Upper lobe of left lung (tissue), 6 donors: Measurements from ENCODE around the gene ZIC3. TPM values are rescaled to one million over a fixed set of nuclear protein-coding genes. Genes with fewer than 3 reads are reported as not detected.

Experiments
- ATAC-seq, 2 donors: fragments of 200-7000 bp; cut with Tn5 transposase; one replicate each; pipeline ENCODE4 v1.9.1; 2022; ENCODE audit warnings: mild to moderate bottlenecking in 2 of 2, moderate library complexity in 2 of 2; ENCODE audit not compliant: low FRiP score in 2 of 2
- DNase-seq, 2 donors: peaks; one replicate each; pipeline ENCODE4 v3.0.0-alpha.2; 2019 to 2020
- H3K27ac ChIP-seq, 4 donors: fragments of 200-600 bp; sonication (generic); one replicate each; pipeline ENCODE4 v1.5.1; 2016 to 2019
- H3K27me3 ChIP-seq, 4 donors: fragments of 200-600 bp; sonication (generic); one replicate each; pipeline ENCODE4 v1.5.1; 2017 to 2019
- H3K36me3 ChIP-seq, 4 donors: fragments of 200-600 bp; sonication (generic); one replicate each; pipeline ENCODE4 v1.5.1; 2016 to 2019
- H3K4me1 ChIP-seq, 4 donors: fragments of 200-600 bp; sonication (generic); one replicate each; pipeline ENCODE4 v1.5.1; 2018 to 2019
- H3K4me3 ChIP-seq, 4 donors: fragments of 200-600 bp; sonication (generic); one replicate each; pipeline ENCODE4 v1.5.1; 2017 to 2019; ENCODE audit warnings: mild to moderate bottlenecking in 2 of 4, moderate library complexity in 1 of 4
- H3K9me3 ChIP-seq, 4 donors: fragments of 200-600 bp; sonication (generic); one replicate each; pipeline ENCODE4 v1.5.1; 2018 to 2019
- EP300 ChIP-seq, 4 donors: sonication (generic); formaldehyde crosslinking; IDR thresholded peaks; one replicate each; pipeline ENCODE4 v1.5.1; 2017; ENCODE audit warnings: antibody characterized with exemption in 4 of 4, control low read depth in 2 of 4
- POLR2A ChIP-seq, 4 donors: fragments of 450-650 bp; IDR thresholded peaks; one replicate each; pipeline ENCODE4 v1.5.1; 2016 to 2017; ENCODE audit warnings: antibody characterized with exemption in 4 of 4, mild to moderate bottlenecking in 2 of 4
- POLR2AphosphoS5 ChIP-seq, 2 donors: sonication (generic); formaldehyde crosslinking; IDR thresholded peaks; one replicate each; pipeline ENCODE4 v1.5.1; 2017; ENCODE audit warnings: antibody characterized with exemption in 2 of 2
- WGBS, 2 donors: methylation state at CpG; one replicate each; pipeline ENCODE4 v1.1.5; 2017 to 2018; 5-methylcytosine and 5-hydroxymethylcytosine counted together
- total RNA-seq, 6 donors: library from RNA; depleted of rRNA in 4 of 6; stranded (reverse); fragments of >200 nt in 4 of 6; gene quantifications; one replicate each; pipeline versions ENCODE4 v1.1.0 to v1.2.1, GENCODE V29; 2016 to 2021
- TF ChIP-seq, protein P1 (sequence below), 6 experiments: fragments of 450-650 bp in 4 of 6; fragments of 200-600 bp in 2 of 6; sonication (generic) in 2 of 6; IDR thresholded peaks; one replicate each; pipeline ENCODE4 v1.5.1; 2016 to 2019; ENCODE audit warnings: antibody characterized with exemption in 6 of 6
- donor health status: DM: no; HTN: no; CAD: no; lungs with moderate emphysema.
- donor health status: DM: no; HTN: yes; CAD: no; lungs with severe emphysema.

Gene ZIC3
- under 1 TPM in 2 of 6 donors, not detected in 4; 0.07 to 0.11 TPM for total RNA-seq

DNA sequence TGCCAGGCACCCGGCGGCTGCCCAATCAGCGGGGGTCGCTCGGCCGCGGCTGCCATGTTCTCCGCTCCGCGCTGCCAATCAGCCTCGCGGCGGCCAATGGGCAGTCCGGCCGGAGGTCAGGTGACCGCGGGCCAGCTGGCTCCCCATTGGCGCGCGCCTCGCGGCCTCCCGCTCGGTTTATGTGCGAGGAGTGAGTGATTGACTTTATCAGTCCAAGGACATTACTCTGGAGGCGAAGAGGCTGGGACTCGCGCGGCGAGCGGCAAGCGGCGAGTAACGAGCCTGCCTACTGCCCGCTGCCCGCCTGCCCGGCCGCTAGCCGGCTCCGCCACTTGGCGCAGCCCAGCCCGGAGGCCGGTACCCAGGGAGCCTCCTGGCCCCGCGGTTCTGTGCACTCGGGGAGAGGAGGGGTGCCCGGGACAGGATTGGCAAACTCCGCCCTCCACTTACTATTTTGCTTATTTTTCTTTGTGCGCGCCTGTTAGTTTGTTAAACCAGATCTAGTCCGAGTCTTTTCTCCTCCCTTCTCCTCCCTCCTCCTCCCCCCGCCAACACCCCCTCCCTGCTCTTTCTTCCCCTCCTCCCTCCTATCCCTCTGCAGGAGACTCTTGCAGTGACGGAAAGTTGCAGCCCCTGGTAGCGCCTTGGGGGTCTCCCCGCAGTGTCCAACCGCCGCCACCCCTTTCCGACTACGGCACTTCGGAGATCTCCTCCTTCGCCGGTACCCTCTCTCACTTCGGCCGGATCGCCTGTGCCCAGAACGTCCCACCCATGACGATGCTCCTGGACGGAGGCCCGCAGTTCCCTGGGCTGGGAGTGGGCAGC lies at the start of gene ZIC3:
TSS of gene ZIC3 (plus strand) at position 207 of the 825 bp plus-strand sequence. CDS start at position 772, 565 bp downstream.
- peak; percentile 50 to 93 for DNase-seq
- Histone ChIP-seq H3K27ac (no peak within 1 kb of the TSS), H3K27me3 (peaks cover 0 to 63% (median 1%) of the 10 kb centered on the region in 4 donors), H3K4me1 (peaks cover 0 to 33% (median 9%) of the 10 kb centered on the region in 4 donors), H3K9me3 (peaks cover 0 to 4% (median 0%) of the 10 kb centered on the region in 4 donors), H3K4me3 (peak within 1 kb of the TSS; percentile 22 to 59 (median 45)), H3K36me3 (no peaks in the 10 kb centered on the region)
- no peak for TF ChIP-seq EP300 (IDR thresholded peaks at IDR 0.05)
- no peak for TF ChIP-seq POLR2A (IDR thresholded peaks at IDR 0.05)
- TF ChIP-seq POLR2AphosphoS5 (IDR thresholded peaks at IDR 0.05), result no peak
- TF ChIP-seq, protein P1, sequence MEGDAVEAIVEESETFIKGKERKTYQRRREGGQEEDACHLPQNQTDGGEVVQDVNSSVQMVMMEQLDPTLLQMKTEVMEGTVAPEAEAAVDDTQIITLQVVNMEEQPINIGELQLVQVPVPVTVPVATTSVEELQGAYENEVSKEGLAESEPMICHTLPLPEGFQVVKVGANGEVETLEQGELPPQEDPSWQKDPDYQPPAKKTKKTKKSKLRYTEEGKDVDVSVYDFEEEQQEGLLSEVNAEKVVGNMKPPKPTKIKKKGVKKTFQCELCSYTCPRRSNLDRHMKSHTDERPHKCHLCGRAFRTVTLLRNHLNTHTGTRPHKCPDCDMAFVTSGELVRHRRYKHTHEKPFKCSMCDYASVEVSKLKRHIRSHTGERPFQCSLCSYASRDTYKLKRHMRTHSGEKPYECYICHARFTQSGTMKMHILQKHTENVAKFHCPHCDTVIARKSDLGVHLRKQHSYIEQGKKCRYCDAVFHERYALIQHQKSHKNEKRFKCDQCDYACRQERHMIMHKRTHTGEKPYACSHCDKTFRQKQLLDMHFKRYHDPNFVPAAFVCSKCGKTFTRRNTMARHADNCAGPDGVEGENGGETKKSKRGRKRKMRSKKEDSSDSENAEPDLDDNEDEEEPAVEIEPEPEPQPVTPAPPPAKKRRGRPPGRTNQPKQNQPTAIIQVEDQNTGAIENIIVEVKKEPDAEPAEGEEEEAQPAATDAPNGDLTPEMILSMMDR (IDR thresholded peaks at IDR 0.05), result no peak
- 9 to 39% methylated on average over 20 to 44 of the region's 69 CpGs for WGBS, 2 donors
- peak in 1 of 2 donors; percentile 89 for ATAC-seq

- 68 to 79% methylated on average over 3 of the region's 3 CpGs for WGBS, 2 donors
- ATAC-seq (no peak), DNase-seq (no peak)
- Histone ChIP-seq H3K9me3 (no peaks in the 10 kb centered on the region), H3K36me3 (no peaks in the 10 kb centered on the region), H3K27me3 (no peaks in the 10 kb centered on the region), H3K4me1 (no peaks in the 10 kb centered on the region), H3K4me3 (no peak overlapping the region), H3K27ac (no peak overlapping the region)
- TF ChIP-seq POLR2A (IDR thresholded peaks at IDR 0.05) (no peak), EP300 (IDR thresholded peaks at IDR 0.05) (no peak), POLR2AphosphoS5 (IDR thresholded peaks at IDR 0.05) (no peak)
- TF ChIP-seq, protein P1 (IDR thresholded peaks at IDR 0.05), result no peak
Measured at GRCh38 chrX:137519459-137519858, 46.5 kb upstream of the ZIC3 start.

DNA sequence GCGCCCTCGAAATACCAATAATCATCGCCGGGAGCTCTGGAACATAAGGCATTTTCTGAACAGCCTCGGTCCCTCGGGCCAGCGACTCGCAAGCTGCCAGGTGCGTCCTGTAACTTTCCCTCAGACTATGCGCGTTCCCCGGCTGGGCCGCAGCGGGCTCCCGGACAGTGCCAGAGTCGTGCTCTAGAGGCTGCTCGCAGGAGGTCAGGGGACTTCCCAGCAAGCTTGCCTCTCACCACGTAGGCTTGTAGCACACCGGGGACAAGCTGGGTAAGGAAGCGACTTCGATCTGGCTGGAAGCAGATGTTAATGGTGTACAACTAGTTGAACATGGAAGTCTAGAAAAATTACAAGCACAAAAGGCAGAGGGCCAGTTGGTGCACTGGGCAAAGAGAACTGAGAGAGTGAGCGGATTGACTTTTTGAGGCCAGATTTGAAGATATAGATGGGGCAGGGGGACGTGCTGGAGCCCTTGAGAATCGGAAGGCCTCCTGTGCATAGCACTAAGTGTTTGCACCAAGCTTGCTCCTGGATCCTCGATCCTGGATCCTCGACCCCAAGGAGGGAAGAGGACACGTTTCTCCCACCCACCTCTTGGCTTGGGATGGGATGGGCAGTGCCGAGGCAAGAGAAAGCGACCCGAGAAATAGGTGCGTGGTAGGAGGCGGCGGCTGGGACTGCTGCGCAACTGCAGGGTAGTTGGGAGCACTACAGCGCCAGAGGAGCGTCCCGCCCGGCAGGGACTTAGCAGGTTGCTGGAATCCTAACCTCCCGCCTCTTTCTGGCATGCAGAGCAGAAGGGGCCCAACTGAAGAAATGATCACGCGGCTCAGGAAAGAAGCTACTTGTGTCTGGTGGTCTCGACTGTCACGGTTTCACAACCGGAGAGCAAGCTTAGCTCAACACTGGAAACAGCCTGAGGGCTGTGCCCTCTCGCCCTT lies 19.9 kb upstream of the ZIC3 start:
- Histone ChIP-seq H3K36me3 (no peaks in the 10 kb centered on the region), H3K4me3 (no peak overlapping the region), H3K27ac (no peak overlapping the region), H3K4me1 (peaks cover 0 to 4% (median 0%) of the 10 kb centered on the region in 4 donors), H3K27me3 (peaks cover 0 to 40% (median 0%) of the 10 kb centered on the region in 4 donors), H3K9me3 (peaks cover 0 to 11% (median 0%) of the 10 kb centered on the region in 4 donors)
- 14 to 36% methylated on average over 14 to 45 of the region's 45 CpGs for WGBS, 2 donors
- DNase-seq, result no peak
- no peak for ATAC-seq
- TF ChIP-seq EP300 (IDR thresholded peaks at IDR 0.05) (no peak), POLR2AphosphoS5 (IDR thresholded peaks at IDR 0.05) (no peak)

GRCh38 chrX:137547291-137547690 lies 18.6 kb upstream of the ZIC3 start:
- H3K4me1 ChIP-seq, result peaks cover 0 to 4% (median 0%) of the 10 kb centered on the region in 4 donors
- WGBS, 2 donors, result 7 to 39% methylated on average over 9 to 28 of the region's 28 CpGs
- peaks cover 0 to 41% (median 0%) of the 10 kb centered on the region in 4 donors for H3K27me3 ChIP-seq
- H3K4me3 ChIP-seq, result no peak overlapping the region
- TF ChIP-seq POLR2AphosphoS5 (IDR thresholded peaks at IDR 0.05) (no peak), EP300 (IDR thresholded peaks at IDR 0.05) (no peak), POLR2A (IDR thresholded peaks at IDR 0.05) (no peak)
- TF ChIP-seq, protein P1 (IDR thresholded peaks at IDR 0.05), result no peak
- H3K36me3 ChIP-seq, result no peaks in the 10 kb centered on the region
- ATAC-seq (no peak), DNase-seq (peak in 1 of 2 donors; percentile 36)
- H3K9me3 ChIP-seq, result peaks cover 0 to 11% (median 0%) of the 10 kb centered on the region in 4 donors
- no peak overlapping the region for H3K27ac ChIP-seq
